ENCODE measurements around the gene PTPRK. TPM values are rescaled to one million over a fixed set of nuclear protein-coding genes. Genes with fewer than 3 reads are reported as not detected.

PTPRK gene
- polyA plus RNA-seq (2012; ENCODE audit: insufficient read depth, insufficient read length, low read depth) = 7.5 TPM

- peak; percentile 95 for DNase-seq
- no peaks in the 10 kb centered on the region for H3K9me3 ChIP-seq
Measured at GRCh38 chr6:128520436-128521281, at the start of gene PTPRK. TSS of gene PTPRK (minus strand) at chr6:128520599. CDS start at chr6:128520358, 241 bp downstream.

GRCh38 chr6:128567029-128567428 is 46.6 kb upstream of the PTPRK start:
- no peaks in the 10 kb centered on the region for H3K9me3 ChIP-seq
- DNase-seq = no peak
- TF ChIP-seq CTCF (IDR thresholded peaks at IDR 0.05; ENCODE audit: low read depth, low read length) = no peak
- no peak overlapping the region for H3K4me3 ChIP-seq (ENCODE audit: low read depth, low read length)
- H3K4me1 ChIP-seq = no peaks in the 10 kb centered on the region
- no peaks in the 10 kb centered on the region for H3K27me3 ChIP-seq
- no peaks in the 10 kb centered on the region for H3K36me3 ChIP-seq

More at GRCh38 chr6:128520436-128521281, at the start of gene PTPRK:
- H3K27me3 ChIP-seq = no peaks in the 10 kb centered on the region
- peaks cover 4% of the 10 kb centered on the region for H3K4me1 ChIP-seq
- no peak for TF ChIP-seq CTCF (IDR thresholded peaks at IDR 0.05; ENCODE audit: low read depth, low read length)
- H3K36me3 ChIP-seq = no peaks in the 10 kb centered on the region
- peak within 1 kb of the TSS; percentile 91 for H3K4me3 ChIP-seq (ENCODE audit: low read depth, low read length)

GRCh38 chr6:128560966-128561365 is 40.6 kb upstream of the PTPRK start:
- H3K9me3 ChIP-seq = no peaks in the 10 kb centered on the region
- no peak overlapping the region for H3K4me3 ChIP-seq (ENCODE audit: low read depth, low read length)
- no peaks in the 10 kb centered on the region for H3K27me3 ChIP-seq
- H3K36me3 ChIP-seq = no peaks in the 10 kb centered on the region
- no peak for DNase-seq
- no peaks in the 10 kb centered on the region for H3K4me1 ChIP-seq
- TF ChIP-seq CTCF (IDR thresholded peaks at IDR 0.05; ENCODE audit: low read depth, low read length) = no peak

GRCh38 chr6:128558924-128559323 is 38.5 kb upstream of the PTPRK start:
- Histone ChIP-seq H3K9me3 (no peaks in the 10 kb centered on the region), H3K4me3 (ENCODE audit: low read depth, low read length) (no peak overlapping the region), H3K36me3 (no peaks in the 10 kb centered on the region), H3K4me1 (no peaks in the 10 kb centered on the region), H3K27me3 (no peaks in the 10 kb centered on the region)
- TF ChIP-seq CTCF (IDR thresholded peaks at IDR 0.05; ENCODE audit: low read depth, low read length) = no peak
- DNase-seq = no peak

- DNase-seq = no peak
- no peaks in the 10 kb centered on the region for H3K27me3 ChIP-seq
- no peaks in the 10 kb centered on the region for H3K36me3 ChIP-seq
- TF ChIP-seq CTCF (IDR thresholded peaks at IDR 0.05; ENCODE audit: low read depth, low read length) = no peak
- H3K4me3 ChIP-seq (ENCODE audit: low read depth, low read length) = no peak overlapping the region
- H3K4me1 ChIP-seq = no peaks in the 10 kb centered on the region
- no peaks in the 10 kb centered on the region for H3K9me3 ChIP-seq
Measured at GRCh38 chr6:128558021-128558420, 37.6 kb upstream of the PTPRK start.

GRCh38 chr6:128557081-128557480 is 36.7 kb upstream of the PTPRK start:
- Histone ChIP-seq H3K4me3 (ENCODE audit: low read depth, low read length) (no peak overlapping the region), H3K27me3 (no peaks in the 10 kb centered on the region), H3K9me3 (no peaks in the 10 kb centered on the region), H3K4me1 (no peaks in the 10 kb centered on the region), H3K36me3 (no peaks in the 10 kb centered on the region)
- TF ChIP-seq CTCF (IDR thresholded peaks at IDR 0.05; ENCODE audit: low read depth, low read length) = no peak
- DNase-seq = no peak

Measured in BE2C (cell line).